ENCODE data around the gene ING4. TPM values are rescaled to one million over a fixed set of nuclear protein-coding genes. Genes with fewer than 3 reads are reported as not detected.

ING4 gene
- total RNA-seq, 1 donor from 2014 or later = 110 TPM

DNA sequence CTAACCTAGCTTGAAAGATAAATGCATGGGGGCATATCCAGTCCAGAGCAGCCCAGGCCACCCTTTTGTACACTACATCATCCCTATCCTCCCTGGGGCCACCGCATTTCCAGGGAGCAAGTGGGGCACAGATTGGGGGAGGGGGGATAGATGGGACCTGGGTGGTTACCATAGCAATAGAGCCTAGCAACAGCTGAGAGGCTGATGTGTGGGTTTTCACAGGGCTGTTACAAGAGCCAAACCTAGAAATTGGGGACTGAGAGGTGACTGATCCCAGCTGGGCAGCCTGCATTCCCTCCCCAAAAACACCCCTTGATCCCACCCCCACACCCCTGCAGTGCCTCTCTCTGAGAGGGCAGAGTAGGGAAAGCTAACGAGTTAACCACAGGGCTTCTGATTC lies 30.0 kb upstream of the ING4 start:
- H3K9me3 Mint-ChIP-seq (ENCODE audit: low read depth) = no peaks in the 10 kb centered on the region
- no peak overlapping the region for H3K4me3 Mint-ChIP-seq (ENCODE audit: low read depth)
- peaks cover 18% of the 10 kb centered on the region for H3K4me1 Mint-ChIP-seq (ENCODE audit: low read depth)
- H3K27ac Mint-ChIP-seq = no peak overlapping the region
- no peaks in the 10 kb centered on the region for H3K36me3 Mint-ChIP-seq (ENCODE audit: insufficient read depth)
- DNase-seq (ENCODE audit: low spot score, unreplicated experiment) = no peak
- peaks cover 38% of the 10 kb centered on the region for H3K27me3 Mint-ChIP-seq
- TF ChIP-seq, protein P1, sequence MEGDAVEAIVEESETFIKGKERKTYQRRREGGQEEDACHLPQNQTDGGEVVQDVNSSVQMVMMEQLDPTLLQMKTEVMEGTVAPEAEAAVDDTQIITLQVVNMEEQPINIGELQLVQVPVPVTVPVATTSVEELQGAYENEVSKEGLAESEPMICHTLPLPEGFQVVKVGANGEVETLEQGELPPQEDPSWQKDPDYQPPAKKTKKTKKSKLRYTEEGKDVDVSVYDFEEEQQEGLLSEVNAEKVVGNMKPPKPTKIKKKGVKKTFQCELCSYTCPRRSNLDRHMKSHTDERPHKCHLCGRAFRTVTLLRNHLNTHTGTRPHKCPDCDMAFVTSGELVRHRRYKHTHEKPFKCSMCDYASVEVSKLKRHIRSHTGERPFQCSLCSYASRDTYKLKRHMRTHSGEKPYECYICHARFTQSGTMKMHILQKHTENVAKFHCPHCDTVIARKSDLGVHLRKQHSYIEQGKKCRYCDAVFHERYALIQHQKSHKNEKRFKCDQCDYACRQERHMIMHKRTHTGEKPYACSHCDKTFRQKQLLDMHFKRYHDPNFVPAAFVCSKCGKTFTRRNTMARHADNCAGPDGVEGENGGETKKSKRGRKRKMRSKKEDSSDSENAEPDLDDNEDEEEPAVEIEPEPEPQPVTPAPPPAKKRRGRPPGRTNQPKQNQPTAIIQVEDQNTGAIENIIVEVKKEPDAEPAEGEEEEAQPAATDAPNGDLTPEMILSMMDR (IDR thresholded peaks at IDR 0.05; ENCODE audit: unreplicated experiment) = no peak

GRCh38 chr12:6691473-6691872 lies 28.6 kb upstream of the ING4 start:
- H3K36me3 Mint-ChIP-seq (ENCODE audit: insufficient read depth) = peaks cover 5% of the 10 kb centered on the region
- peaks cover 32% of the 10 kb centered on the region for H3K4me1 Mint-ChIP-seq (ENCODE audit: low read depth)
- no peak overlapping the region for H3K27ac Mint-ChIP-seq
- TF ChIP-seq, protein P1 (IDR thresholded peaks at IDR 0.05; ENCODE audit: unreplicated experiment) = no peak
- H3K4me3 Mint-ChIP-seq (ENCODE audit: low read depth) = no peak overlapping the region
- DNase-seq (ENCODE audit: low spot score, unreplicated experiment) = no peak
- no peaks in the 10 kb centered on the region for H3K9me3 Mint-ChIP-seq (ENCODE audit: low read depth)
- peaks cover 26% of the 10 kb centered on the region for H3K27me3 Mint-ChIP-seq

DNA sequence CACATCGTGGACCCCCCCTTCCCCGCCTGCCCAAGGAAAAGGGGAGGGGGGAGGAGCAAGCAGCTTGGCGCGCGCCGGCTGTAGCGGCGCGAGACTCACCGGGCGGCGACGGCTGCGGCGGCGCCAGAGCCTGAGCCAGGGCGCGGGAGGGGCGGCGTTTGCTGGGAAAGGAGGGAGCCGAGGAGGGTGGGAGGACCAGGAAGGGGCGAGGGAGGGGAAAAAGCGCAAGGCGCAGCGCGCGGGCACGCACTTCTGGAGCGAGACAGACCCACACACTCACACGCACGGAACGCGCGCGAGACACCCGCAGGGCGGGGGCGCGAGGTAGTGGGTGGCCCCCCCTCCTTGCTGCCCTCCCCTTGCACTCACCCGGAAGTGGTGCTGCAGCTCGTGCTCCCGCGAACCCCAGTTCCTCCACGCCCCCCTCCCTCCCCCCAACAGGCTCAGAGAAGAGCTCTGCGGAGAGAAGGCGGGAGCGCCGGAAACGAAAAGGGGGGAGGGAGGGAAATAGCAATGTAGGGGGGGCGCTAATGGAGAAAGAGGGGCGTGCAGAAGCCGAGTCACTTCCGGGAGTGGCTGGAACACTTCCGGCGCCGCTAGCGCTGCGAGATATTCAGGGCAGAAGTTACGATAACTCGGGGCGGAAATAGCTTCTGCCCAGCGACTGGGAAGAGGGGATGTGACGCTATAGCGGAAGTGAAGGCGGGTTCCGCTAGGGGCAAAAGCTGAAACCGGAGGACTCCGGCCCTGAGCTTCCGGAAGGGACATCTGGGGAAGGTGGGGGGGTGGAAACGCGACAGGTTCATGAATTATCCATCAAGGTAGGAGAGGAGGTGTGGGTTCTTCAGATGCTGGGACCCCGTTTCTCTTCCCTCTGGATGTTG lies 26.3 kb upstream of the ING4 start, which contains the start of gene ZNF384:
Gene ZNF384 (minus strand): TSS at position 377 of the 884 bp plus-strand sequence. CDS start 9,855 bp downstream, outside the sequence.
- peak; percentile 95 for DNase-seq (ENCODE audit: low spot score, unreplicated experiment)
- Mint-ChIP-seq H3K9me3 (ENCODE audit: low read depth) (no peaks in the 10 kb centered on the region), H3K4me3 (ENCODE audit: low read depth) (peak within 1 kb of the TSS; percentile 89), H3K36me3 (ENCODE audit: insufficient read depth) (peaks cover 7% of the 10 kb centered on the region), H3K27ac (peak within 1 kb of the TSS; percentile 97), H3K27me3 (peaks cover 11% of the 10 kb centered on the region), H3K4me1 (ENCODE audit: low read depth) (peaks cover 34% of the 10 kb centered on the region)
- TF ChIP-seq, protein P1 (IDR thresholded peaks at IDR 0.05; ENCODE audit: unreplicated experiment) = peak; percentile 34

GRCh38 chr12:6688543-6688998 lies 25.7 kb upstream of the ING4 start:
- Mint-ChIP-seq H3K4me1 (ENCODE audit: low read depth) (peaks cover 34% of the 10 kb centered on the region), H3K9me3 (ENCODE audit: low read depth) (no peaks in the 10 kb centered on the region), H3K27me3 (peaks cover 6% of the 10 kb centered on the region), H3K27ac (peak overlapping the region; percentile 97), H3K4me3 (ENCODE audit: low read depth) (peak overlapping the region; percentile 89), H3K36me3 (ENCODE audit: insufficient read depth) (peaks cover 7% of the 10 kb centered on the region)
- TF ChIP-seq, protein P1 (IDR thresholded peaks at IDR 0.05; ENCODE audit: unreplicated experiment) = no peak
- DNase-seq (ENCODE audit: low spot score, unreplicated experiment) = no peak

- Mint-ChIP-seq H3K36me3 (ENCODE audit: insufficient read depth) (peaks cover 8% of the 10 kb centered on the region), H3K27ac (no peak overlapping the region), H3K9me3 (ENCODE audit: low read depth) (no peaks in the 10 kb centered on the region), H3K4me3 (ENCODE audit: low read depth) (no peak overlapping the region), H3K27me3 (no peaks in the 10 kb centered on the region), H3K4me1 (ENCODE audit: low read depth) (peaks cover 32% of the 10 kb centered on the region)
- DNase-seq (ENCODE audit: low spot score, unreplicated experiment) = no peak
- TF ChIP-seq, protein P1 (IDR thresholded peaks at IDR 0.05; ENCODE audit: unreplicated experiment) = no peak
Measured at GRCh38 chr12:6685814-6686213, 22.9 kb upstream of the ING4 start.

Measured in progenitor cell of endocrine pancreas (in vitro differentiated cells).